GM21825 (cell line): ENCODE measurements around the gene PPP1R13B.
"Not testable (repeated sequence)": the region's sequence is repeated elsewhere in the genome, so short reads cannot be mapped to it uniquely, and the experiment has no call there.

Source experiments
- ATAC-seq: cut with Tn5 transposase; IDR thresholded peaks from one replicate; pipeline ENCODE4 v1.9.1; 2021; ENCODE audit warnings: mild to moderate bottlenecking, moderate library complexity; ENCODE audit not compliant: unreplicated experiment

Gene PPP1R13B

GRCh38 chr14:103847451-103848174 lies at the start of gene PPP1R13B:
Gene PPP1R13B, minus strand, starts transcription at chr14:103847575. Its CDS starts 268 bp downstream, at chr14:103847307.
- ATAC-seq = peak; percentile 82

GRCh38 chr14:103896578-103896977 lies 49.2 kb upstream of the PPP1R13B start:
- ATAC-seq = no peak

GRCh38 chr14:103894723-103895059 lies 47.3 kb upstream of the PPP1R13B start:
- no peak for ATAC-seq

GRCh38 chr14:103894034-103894722 lies 46.8 kb upstream of the PPP1R13B start:
- no peak for ATAC-seq

GRCh38 chr14:103892247-103892646 lies 44.9 kb upstream of the PPP1R13B start:
- ATAC-seq = no peak

- ATAC-seq = no peak
These were observed 44.4 kb upstream of the PPP1R13B start for GRCh38 chr14:103891667-103892215.

- ATAC-seq = no peak
These were observed 43.7 kb upstream of the PPP1R13B start for GRCh38 chr14:103890821-103891666.

- no peak for ATAC-seq
These were observed 42.6 kb upstream of the PPP1R13B start for GRCh38 chr14:103890052-103890371.

GRCh38 chr14:103889313-103890051 lies 42.1 kb upstream of the PPP1R13B start:
- no peak for ATAC-seq

- ATAC-seq = not testable (repeated sequence)
These were observed 41.6 kb upstream of the PPP1R13B start for GRCh38 chr14:103889002-103889312.

GRCh38 chr14:103887557-103888115 lies 40.3 kb upstream of the PPP1R13B start:
- ATAC-seq = no peak

GRCh38 chr14:103887170-103887501 lies 39.8 kb upstream of the PPP1R13B start:
- no peak for ATAC-seq

- ATAC-seq = no peak
These were observed 39.2 kb upstream of the PPP1R13B start for GRCh38 chr14:103886304-103887169.

GRCh38 chr14:103885509-103885932 lies 38.1 kb upstream of the PPP1R13B start:
- ATAC-seq = no peak

GRCh38 chr14:103884854-103885253 lies 37.5 kb upstream of the PPP1R13B start:
- ATAC-seq = no peak

- ATAC-seq = no peak
These were observed 35.8 kb upstream of the PPP1R13B start for GRCh38 chr14:103883263-103883523.

- no peak for ATAC-seq
These were observed 35.3 kb upstream of the PPP1R13B start for GRCh38 chr14:103882503-103883262.

GRCh38 chr14:103881268-103882201 lies 34.2 kb upstream of the PPP1R13B start:
- ATAC-seq = no peak
